ENCODE results near the gene SLC8B1. TPM values are rescaled to one million over a fixed set of nuclear protein-coding genes. Genes with fewer than 3 reads are reported as not detected.
A peak's percentile ranks its signal among the peaks of the same experiment; 100 is the strongest.

The SLC8B1 gene
- total RNA-seq, 1 donor from 2014 or later: 45.6 TPM

DNA sequence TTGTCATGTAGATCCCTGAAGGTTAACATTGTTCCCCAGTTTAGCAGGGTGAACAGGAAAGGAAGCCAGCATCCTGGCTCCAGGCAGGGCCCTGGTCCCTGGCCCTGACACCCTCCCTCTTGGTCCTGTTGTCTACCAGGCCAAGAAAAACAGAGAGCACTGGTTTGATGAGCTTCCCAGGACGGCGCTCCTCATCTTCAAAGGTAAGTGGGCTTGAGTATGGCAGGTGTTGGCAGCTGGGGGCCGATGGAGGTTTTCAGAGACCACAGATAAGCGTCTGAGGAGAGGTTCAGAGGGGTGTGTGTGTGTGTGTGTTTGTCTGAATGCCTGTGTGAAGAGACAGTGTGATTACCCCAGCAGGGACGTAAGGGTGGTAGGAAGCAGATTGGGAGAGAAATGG lies 56.3 kb downstream of the SLC8B1 start:
- Mint-ChIP-seq H3K4me3 (ENCODE audit: unreplicated experiment) (no peak overlapping the region), H3K4me1 (ENCODE audit: unreplicated experiment) (no peaks in the 10 kb centered on the region), H3K36me3 (ENCODE audit: unreplicated experiment) (peaks cover 26% of the 10 kb centered on the region), H3K27ac (ENCODE audit: unreplicated experiment) (no peak overlapping the region), H3K27me3 (ENCODE audit: unreplicated experiment) (no peaks in the 10 kb centered on the region), H3K9me3 (ENCODE audit: unreplicated experiment) (no peaks in the 10 kb centered on the region)
- no peak for DNase-seq (ENCODE audit: extremely low spot score, unreplicated experiment)
- TF ChIP-seq, protein P1, sequence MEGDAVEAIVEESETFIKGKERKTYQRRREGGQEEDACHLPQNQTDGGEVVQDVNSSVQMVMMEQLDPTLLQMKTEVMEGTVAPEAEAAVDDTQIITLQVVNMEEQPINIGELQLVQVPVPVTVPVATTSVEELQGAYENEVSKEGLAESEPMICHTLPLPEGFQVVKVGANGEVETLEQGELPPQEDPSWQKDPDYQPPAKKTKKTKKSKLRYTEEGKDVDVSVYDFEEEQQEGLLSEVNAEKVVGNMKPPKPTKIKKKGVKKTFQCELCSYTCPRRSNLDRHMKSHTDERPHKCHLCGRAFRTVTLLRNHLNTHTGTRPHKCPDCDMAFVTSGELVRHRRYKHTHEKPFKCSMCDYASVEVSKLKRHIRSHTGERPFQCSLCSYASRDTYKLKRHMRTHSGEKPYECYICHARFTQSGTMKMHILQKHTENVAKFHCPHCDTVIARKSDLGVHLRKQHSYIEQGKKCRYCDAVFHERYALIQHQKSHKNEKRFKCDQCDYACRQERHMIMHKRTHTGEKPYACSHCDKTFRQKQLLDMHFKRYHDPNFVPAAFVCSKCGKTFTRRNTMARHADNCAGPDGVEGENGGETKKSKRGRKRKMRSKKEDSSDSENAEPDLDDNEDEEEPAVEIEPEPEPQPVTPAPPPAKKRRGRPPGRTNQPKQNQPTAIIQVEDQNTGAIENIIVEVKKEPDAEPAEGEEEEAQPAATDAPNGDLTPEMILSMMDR (IDR thresholded peaks at IDR 0.05): no peak

DNA sequence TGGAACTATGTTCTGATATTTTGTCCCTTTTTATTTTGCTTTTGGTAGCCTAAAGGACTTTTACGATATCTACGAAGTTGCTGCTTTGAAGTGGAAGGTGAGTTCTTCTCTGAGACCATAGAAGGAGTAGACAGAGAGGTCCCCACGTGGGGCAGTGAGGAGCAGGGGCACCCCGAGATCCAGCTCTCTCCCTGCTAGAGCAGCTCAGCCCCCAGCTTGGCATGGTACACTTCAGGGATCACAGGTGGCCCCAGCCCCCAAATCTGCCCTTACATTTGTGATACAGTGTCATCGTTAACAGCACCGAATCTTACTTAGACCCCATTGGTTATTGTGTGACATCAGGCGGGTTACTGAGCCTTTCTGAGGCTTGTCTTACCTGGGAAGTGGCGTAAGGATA lies 56.8 kb downstream of the SLC8B1 start:
- Mint-ChIP-seq H3K9me3 (ENCODE audit: unreplicated experiment) (no peaks in the 10 kb centered on the region), H3K27me3 (ENCODE audit: unreplicated experiment) (no peaks in the 10 kb centered on the region), H3K4me1 (ENCODE audit: unreplicated experiment) (peaks cover 4% of the 10 kb centered on the region), H3K27ac (ENCODE audit: unreplicated experiment) (peak overlapping the region; percentile 28), H3K36me3 (ENCODE audit: unreplicated experiment) (peaks cover 26% of the 10 kb centered on the region), H3K4me3 (ENCODE audit: unreplicated experiment) (no peak overlapping the region)
- TF ChIP-seq, protein P1 (IDR thresholded peaks at IDR 0.05): no peak
- DNase-seq (ENCODE audit: extremely low spot score, unreplicated experiment): no peak

DNA sequence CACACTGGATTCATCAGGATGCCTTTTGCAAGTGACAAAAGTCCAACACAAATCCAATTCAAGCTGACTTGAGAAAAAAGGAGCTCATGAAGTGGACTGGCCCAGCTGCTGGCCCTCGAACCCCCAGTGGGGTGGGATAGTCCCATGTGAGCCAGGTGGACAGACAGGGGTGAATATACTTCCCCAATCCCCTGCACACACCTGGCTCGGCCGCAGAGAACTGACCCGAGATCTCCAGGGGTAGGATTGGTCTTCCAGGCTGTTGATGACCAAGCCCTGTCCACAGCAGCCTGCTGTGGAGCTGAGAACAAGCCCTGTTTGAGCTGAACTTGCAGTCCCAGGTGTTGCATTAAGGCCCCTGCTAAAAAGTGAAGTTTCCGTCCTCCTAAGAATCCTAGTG lies 57.4 kb downstream of the SLC8B1 start:
- H3K36me3 Mint-ChIP-seq (ENCODE audit: unreplicated experiment): peaks cover 26% of the 10 kb centered on the region
- H3K9me3 Mint-ChIP-seq (ENCODE audit: unreplicated experiment): no peaks in the 10 kb centered on the region
- H3K4me1 Mint-ChIP-seq (ENCODE audit: unreplicated experiment): peaks cover 10% of the 10 kb centered on the region
- no peak overlapping the region for H3K27ac Mint-ChIP-seq (ENCODE audit: unreplicated experiment)
- no peak overlapping the region for H3K4me3 Mint-ChIP-seq (ENCODE audit: unreplicated experiment)
- no peaks in the 10 kb centered on the region for H3K27me3 Mint-ChIP-seq (ENCODE audit: unreplicated experiment)
- DNase-seq (ENCODE audit: extremely low spot score, unreplicated experiment): no peak
- TF ChIP-seq, protein P1 (IDR thresholded peaks at IDR 0.05): no peak

DNA sequence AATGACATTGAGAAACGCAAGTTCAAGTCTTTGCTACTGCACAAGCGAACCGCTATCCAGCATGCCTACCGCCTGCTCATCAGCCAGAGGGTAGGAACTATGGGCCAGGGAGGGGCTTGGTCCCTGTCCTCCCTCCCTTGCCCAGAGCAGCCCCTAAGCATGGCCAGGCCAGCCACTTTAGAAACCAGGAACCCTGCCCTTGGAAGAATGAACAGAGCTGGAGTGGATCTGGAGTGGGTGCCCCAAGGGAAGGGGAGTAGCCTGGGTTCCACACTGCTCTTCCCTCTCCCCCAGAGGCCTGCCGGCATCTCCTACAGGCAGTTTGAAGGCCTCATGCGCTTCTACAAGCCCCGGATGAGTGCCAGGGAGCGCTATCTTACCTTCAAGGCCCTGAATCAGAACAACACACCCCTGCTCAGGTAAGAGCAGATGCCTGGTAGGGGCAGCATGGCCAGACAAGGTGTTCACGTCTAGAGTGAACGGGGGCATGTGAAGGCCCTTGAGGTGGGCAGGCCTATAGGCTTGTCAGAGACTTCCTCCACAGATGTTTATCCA lies 57.9 kb downstream of the SLC8B1 start:
- Mint-ChIP-seq H3K4me3 (ENCODE audit: unreplicated experiment) (no peak overlapping the region), H3K4me1 (ENCODE audit: unreplicated experiment) (peaks cover 15% of the 10 kb centered on the region), H3K36me3 (ENCODE audit: unreplicated experiment) (peaks cover 26% of the 10 kb centered on the region), H3K9me3 (ENCODE audit: unreplicated experiment) (no peaks in the 10 kb centered on the region), H3K27ac (ENCODE audit: unreplicated experiment) (no peak overlapping the region), H3K27me3 (ENCODE audit: unreplicated experiment) (no peaks in the 10 kb centered on the region)
- TF ChIP-seq, protein P1 (IDR thresholded peaks at IDR 0.05): no peak
- DNase-seq (ENCODE audit: extremely low spot score, unreplicated experiment): no peak

DNA sequence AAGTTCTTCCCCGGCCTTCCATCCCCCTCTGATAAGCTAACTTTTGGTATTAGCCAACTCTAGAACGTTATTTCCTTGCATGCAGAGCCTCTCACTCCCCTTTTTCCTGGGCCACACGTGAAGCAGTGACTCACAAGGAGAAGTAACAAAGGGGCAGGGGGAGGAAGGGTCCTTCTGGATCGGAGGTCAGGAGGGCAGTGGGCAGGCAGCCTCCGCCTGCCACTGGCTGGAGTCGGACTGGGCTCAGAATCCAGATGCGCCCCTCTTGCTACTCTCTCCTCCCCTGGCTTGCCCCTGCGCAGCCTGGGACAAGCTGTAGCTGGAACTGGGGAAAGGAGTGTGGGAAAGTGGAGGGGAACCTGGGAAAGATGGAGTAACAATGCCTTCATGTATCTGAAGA lies 58.6 kb downstream of the SLC8B1 start:
- TF ChIP-seq, protein P1 (IDR thresholded peaks at IDR 0.05): no peak
- Mint-ChIP-seq H3K27me3 (ENCODE audit: unreplicated experiment) (no peaks in the 10 kb centered on the region), H3K4me3 (ENCODE audit: unreplicated experiment) (no peak overlapping the region), H3K4me1 (ENCODE audit: unreplicated experiment) (peaks cover 22% of the 10 kb centered on the region), H3K9me3 (ENCODE audit: unreplicated experiment) (no peaks in the 10 kb centered on the region), H3K36me3 (ENCODE audit: unreplicated experiment) (peaks cover 28% of the 10 kb centered on the region), H3K27ac (ENCODE audit: unreplicated experiment) (no peak overlapping the region)
- no peak for DNase-seq (ENCODE audit: extremely low spot score, unreplicated experiment)

Data from osteocyte (in vitro differentiated cells).